A673 (cell line): Measurements from ENCODE around the gene NEDD4L. TPM values are rescaled to one million over a fixed set of nuclear protein-coding genes. Genes with fewer than 3 reads are reported as not detected.

Experiments used
- BruUV-seq: library from RNA; stranded (reverse); fragments of 400-500 nt; replicated peaks from 2 replicates; lab custom pipeline; 2021; lab: Mats Ljungman, UMichigan
- CTCF ChIA-PET: fragments of 300-600 bp; sonication (Branson Sonifier 250); formaldehyde crosslinking; loops from one replicate; lab custom pipeline; 2022; ENCODE audit warnings: antibody characterized with exemption; lab: Charles Lee
- POLR2A ChIA-PET: fragments of 300-600 bp; sonication (Branson Sonifier 250); formaldehyde crosslinking; loops from one replicate; lab custom pipeline; 2022; ENCODE audit warnings: antibody characterized with exemption; ENCODE audit not compliant: low non-redundant PET; lab: Charles Lee
- DNase-seq: peaks from one replicate; pipeline ENCODE4 v3.0.0-alpha.2; 2015; ENCODE audit warnings: low spot score
- H3K27ac ChIP-seq: fragments of 200-600 bp; sonication (generic); 2 replicates; pipeline ENCODE4 v1.5.1; 2016; ENCODE audit warnings: mixed run types, low read depth, mild to moderate bottlenecking, mixed read lengths, antibody characterized with exemption, low read length; ENCODE audit not compliant: poor library complexity, severe bottlenecking
- H3K27me3 ChIP-seq: fragments of 200-600 bp; sonication (generic); replicated peaks from 2 replicates; pipeline ENCODE4 v1.6.1; 2017; ENCODE audit warnings: mixed run types, low read depth, mild to moderate bottlenecking, mixed read lengths, antibody characterized with exemption, low read length; ENCODE audit not compliant: insufficient read depth, poor library complexity
- H3K36me3 ChIP-seq: fragments of 200-600 bp; sonication (generic); 2 replicates; pipeline ENCODE4 v1.6.1; 2016; ENCODE audit warnings: mixed run types, mild to moderate bottlenecking, mixed read lengths, antibody characterized with exemption, low read length; ENCODE audit not compliant: insufficient read depth, poor library complexity, severe bottlenecking
- H3K4me1 ChIP-seq: fragments of 200-600 bp; sonication (generic); 2 replicates; pipeline ENCODE4 v1.6.1; 2017; ENCODE audit warnings: mixed run types, mild to moderate bottlenecking, mixed read lengths, antibody characterized with exemption, low read length; ENCODE audit not compliant: insufficient read depth, poor library complexity, severe bottlenecking
- H3K4me3 ChIP-seq: fragments of 200-600 bp; sonication (generic); 2 replicates; pipeline ENCODE4 v1.5.1; 2016; ENCODE audit warnings: low read depth, mixed run types, mild to moderate bottlenecking, mixed read lengths, low read length; ENCODE audit not compliant: poor library complexity, severe bottlenecking
- H3K9me3 ChIP-seq: fragments of 200-600 bp; sonication (generic); 2 replicates; pipeline ENCODE4 v1.6.1; 2016; ENCODE audit warnings: mixed run types, low read depth, mild to moderate bottlenecking, mixed read lengths, antibody characterized with exemption, low read length; ENCODE audit not compliant: poor library complexity, severe bottlenecking
- EZH2 ChIP-seq: fragments of 200-600 bp; sonication (generic); IDR thresholded peaks from 2 replicates; pipeline ENCODE4 v1.6.1; 2017; ENCODE audit warnings: borderline replicate concordance, low read depth, mild to moderate bottlenecking, mixed read lengths, antibody characterized with exemption, low read length; ENCODE audit not compliant: poor library complexity, severe bottlenecking
- intact Hi-C: fragments of 100-400 bp; cut with micrococcal nuclease; formaldehyde crosslinking; loops from one replicate; pipeline ENCODE4 v1.10.0; 2022; ENCODE audit not compliant: unreplicated experiment
- total RNA-seq: library from RNA; stranded (reverse); gene quantifications from 2 replicates; pipeline ENCODE4 v1.2.3, GENCODE V29; 2021
- TF ChIP-seq, protein P1 (sequence below): fragments of 300-800, 200-600 bp; sonication (generic); conservative IDR thresholded peaks from 2 replicates; pipeline ENCODE4 v1.5.1; 2017; ENCODE audit warnings: low read depth, mild to moderate bottlenecking, antibody characterized with exemption, low read length, moderate library complexity, mixed read lengths

NEDD4L gene
- total RNA-seq, 1 experiment from 2014 or later, result 15.3 TPM

DNA sequence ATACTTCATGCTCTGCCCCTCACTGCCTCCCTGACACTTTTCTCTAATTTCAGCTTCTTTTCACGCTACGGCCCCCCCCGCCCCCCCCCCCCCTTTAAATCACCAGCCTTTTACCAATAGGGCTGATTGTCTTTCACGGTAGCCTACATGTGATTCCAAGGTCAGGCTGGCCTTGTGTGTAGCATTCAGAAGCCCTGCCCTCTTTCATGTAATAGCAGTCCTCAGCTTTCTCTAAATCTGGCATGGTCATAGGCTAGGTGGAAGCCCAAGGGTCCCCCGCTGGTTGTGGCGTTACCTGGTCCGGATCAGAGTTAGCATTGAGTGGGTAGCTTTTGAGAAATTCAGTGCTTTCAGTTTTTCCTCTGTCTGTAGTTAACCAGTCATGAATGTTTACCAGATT is 303.1 kb downstream of the NEDD4L start:
- CTCF ChIA-PET, result no interaction called here
- Histone ChIP-seq H3K36me3 (no peaks in the 10 kb centered on the region), H3K9me3 (no peaks in the 10 kb centered on the region), H3K27ac (no peak overlapping the region), H3K4me1 (no peaks in the 10 kb centered on the region), H3K4me3 (no peak overlapping the region), H3K27me3 (no peaks in the 10 kb centered on the region)
- no peak for DNase-seq
- POLR2A ChIA-PET, result no interaction called here
- intact Hi-C loops, result no loop called here
- TF ChIP-seq EZH2, result no peak
- TF ChIP-seq, protein P1, sequence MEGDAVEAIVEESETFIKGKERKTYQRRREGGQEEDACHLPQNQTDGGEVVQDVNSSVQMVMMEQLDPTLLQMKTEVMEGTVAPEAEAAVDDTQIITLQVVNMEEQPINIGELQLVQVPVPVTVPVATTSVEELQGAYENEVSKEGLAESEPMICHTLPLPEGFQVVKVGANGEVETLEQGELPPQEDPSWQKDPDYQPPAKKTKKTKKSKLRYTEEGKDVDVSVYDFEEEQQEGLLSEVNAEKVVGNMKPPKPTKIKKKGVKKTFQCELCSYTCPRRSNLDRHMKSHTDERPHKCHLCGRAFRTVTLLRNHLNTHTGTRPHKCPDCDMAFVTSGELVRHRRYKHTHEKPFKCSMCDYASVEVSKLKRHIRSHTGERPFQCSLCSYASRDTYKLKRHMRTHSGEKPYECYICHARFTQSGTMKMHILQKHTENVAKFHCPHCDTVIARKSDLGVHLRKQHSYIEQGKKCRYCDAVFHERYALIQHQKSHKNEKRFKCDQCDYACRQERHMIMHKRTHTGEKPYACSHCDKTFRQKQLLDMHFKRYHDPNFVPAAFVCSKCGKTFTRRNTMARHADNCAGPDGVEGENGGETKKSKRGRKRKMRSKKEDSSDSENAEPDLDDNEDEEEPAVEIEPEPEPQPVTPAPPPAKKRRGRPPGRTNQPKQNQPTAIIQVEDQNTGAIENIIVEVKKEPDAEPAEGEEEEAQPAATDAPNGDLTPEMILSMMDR, result no peak
- no TSS peak for BruUV-seq

GRCh38 chr18:58348517-58348916 is 304.5 kb downstream of the NEDD4L start:
- H3K27ac ChIP-seq, result no peak overlapping the region
- POLR2A ChIA-PET, result no interaction called here
- CTCF ChIA-PET, result no interaction called here
- H3K9me3 ChIP-seq, result no peaks in the 10 kb centered on the region
- no TSS peak for BruUV-seq
- intact Hi-C loops, result no loop called here
- no peak for TF ChIP-seq EZH2
- TF ChIP-seq, protein P1, result no peak
- H3K27me3 ChIP-seq, result no peaks in the 10 kb centered on the region
- H3K36me3 ChIP-seq, result no peaks in the 10 kb centered on the region
- no peaks in the 10 kb centered on the region for H3K4me1 ChIP-seq
- no peak overlapping the region for H3K4me3 ChIP-seq
- no peak for DNase-seq

DNA sequence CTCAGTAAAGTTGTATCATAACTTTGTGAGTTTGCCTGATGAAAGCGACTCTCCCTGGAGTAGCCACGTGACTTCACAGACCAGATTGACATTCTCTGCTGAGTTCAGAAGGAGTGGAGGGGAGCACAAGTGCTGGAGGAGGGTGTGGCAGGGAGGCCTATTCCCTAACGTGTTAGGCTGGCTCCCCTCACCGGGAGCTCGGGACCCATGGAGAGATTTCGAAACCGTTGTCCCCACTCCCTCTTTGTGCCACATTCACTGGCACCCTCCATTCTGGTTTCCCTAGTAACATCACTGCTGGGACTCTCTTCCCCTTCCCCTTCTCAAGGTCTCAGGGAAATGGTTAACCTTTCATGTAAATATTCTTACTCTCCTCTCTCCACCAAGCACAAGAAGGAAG is 304.9 kb downstream of the NEDD4L start:
- H3K9me3 ChIP-seq, result no peaks in the 10 kb centered on the region
- no peak for TF ChIP-seq EZH2
- TF ChIP-seq, protein P1, result no peak
- ChIA-PET POLR2A (interaction anchor here (0.6 kb wide), 1 partner anchor 186 kb away, joined by 3 read pairs; no protein-coding TSS in a partner anchor), CTCF (no interaction called here)
- no peak overlapping the region for H3K27ac ChIP-seq
- H3K4me3 ChIP-seq, result no peak overlapping the region
- BruUV-seq, result no TSS peak
- H3K4me1 ChIP-seq, result no peaks in the 10 kb centered on the region
- no peak for DNase-seq
- no peaks in the 10 kb centered on the region for H3K36me3 ChIP-seq
- intact Hi-C loops, result no loop called here
- no peaks in the 10 kb centered on the region for H3K27me3 ChIP-seq
